Uterus (tissue), 4 donors: ENCODE measurements around the gene FN3KRP. TPM values are rescaled to one million over a fixed set of nuclear protein-coding genes. Genes with fewer than 3 reads are reported as not detected.
A peak's percentile ranks its signal among the peaks of the same experiment; 100 is the strongest.

ENCODE experiments used
- DNase-seq, 2 donors: peaks; one replicate each; pipeline ENCODE4 v3.0.0-alpha.2; 2019 to 2020
- H3K27ac ChIP-seq, 2 donors: fragments of 200-600 bp; sonication (generic); 1 replicate in 1 of 2; 2 replicates in 1 of 2; pipeline ENCODE4 v1.5.1; 2016 to 2018
- H3K27me3 ChIP-seq, 2 donors: fragments of 200-600 bp; sonication (generic); one replicate each; pipeline ENCODE4 v1.5.1; 2018 to 2019; ENCODE audit warnings: control low read depth in 1 of 2
- H3K36me3 ChIP-seq, 2 donors: fragments of 200-600 bp; sonication (generic); one replicate each; pipeline ENCODE4 v1.5.1; 2019; ENCODE audit warnings: control low read depth in 1 of 2
- H3K4me1 ChIP-seq, 2 donors: fragments of 200-600 bp; sonication (generic); one replicate each; pipeline ENCODE4 v1.5.1; 2018 to 2019; ENCODE audit warnings: control low read depth in 1 of 2
- H3K4me3 ChIP-seq, 2 donors: fragments of 200-600 bp; sonication (generic); 1 replicate in 1 of 2; 2 replicates in 1 of 2; pipeline ENCODE4 v1.5.1; 2018 to 2019; ENCODE audit warnings: mild to moderate bottlenecking in 1 of 2
- H3K9me3 ChIP-seq, 2 donors: fragments of 200-600 bp; sonication (generic); one replicate each; pipeline ENCODE4 v1.5.1; 2019; ENCODE audit warnings: control low read depth in 1 of 2
- POLR2A ChIP-seq, 2 donors: fragments of 450-650 bp; IDR thresholded peaks; one replicate each; pipeline ENCODE4 v1.6.1; 2016; ENCODE audit warnings: antibody characterized with exemption in 2 of 2, mild to moderate bottlenecking in 1 of 2, moderate library complexity in 1 of 2
- intact Hi-C: fragments of 100-400 bp; cut with DNase I; formaldehyde crosslinking; loops from one replicate; pipeline ENCODE4 v1.15.1; 2023; ENCODE audit warnings: low total_unique reads
- total RNA-seq, 4 donors: library from RNA; depleted of rRNA in 3 of 4; stranded (reverse); fragments of >200 nt in 3 of 4; gene quantifications; one replicate each; pipeline versions ENCODE4 v1.1.0 to v1.2.4, GENCODE V29; 2014 to 2023
- TF ChIP-seq, protein P1 (sequence below), 4 experiments: fragments of 200-600 bp in 2 of 4; fragments of 450-650 bp in 2 of 4; sonication (generic) in 2 of 4; IDR thresholded peaks; one replicate each; pipeline ENCODE4 v1.5.1; 2016 to 2019; ENCODE audit warnings: antibody characterized with exemption in 4 of 4, mild to moderate bottlenecking in 2 of 4, moderate library complexity in 1 of 4
- donor health status: DM: yes; HTN: yes; CAD: no.

Gene FN3KRP
- total RNA-seq, 4 donors from 2014 or later: 1.2 to 97.6 (median 32.7) TPM

DNA sequence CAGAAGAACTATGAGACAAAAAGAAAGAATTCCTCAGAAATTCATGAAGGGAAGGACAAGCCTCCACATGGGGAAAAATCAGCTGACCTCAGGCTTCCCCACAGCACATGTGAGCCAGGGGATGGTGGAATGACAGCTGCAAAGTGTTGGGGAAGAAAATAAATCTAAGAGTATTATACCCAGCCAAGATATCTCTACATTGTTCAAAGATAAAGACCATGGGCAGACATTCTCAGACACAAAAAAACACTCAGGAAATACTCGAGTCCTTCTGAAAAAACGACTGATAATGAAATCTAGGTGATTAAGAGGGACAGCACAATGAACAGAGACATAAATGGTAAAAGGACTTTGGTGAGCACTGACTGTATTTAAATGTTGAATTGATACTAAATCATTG is 21.9 kb upstream of the FN3KRP start:
- Histone ChIP-seq H3K36me3 (no peaks in the 10 kb centered on the region), H3K27me3 (no peaks in the 10 kb centered on the region), H3K4me1 (peaks cover 0 to 16% of the 10 kb centered on the region in 2 donors), H3K27ac (no peak overlapping the region), H3K9me3 (no peaks in the 10 kb centered on the region), H3K4me3 (no peak overlapping the region)
- no peak for DNase-seq
- intact Hi-C loops: no loop called here
- TF ChIP-seq POLR2A (IDR thresholded peaks at IDR 0.05): no peak
- TF ChIP-seq, protein P1, sequence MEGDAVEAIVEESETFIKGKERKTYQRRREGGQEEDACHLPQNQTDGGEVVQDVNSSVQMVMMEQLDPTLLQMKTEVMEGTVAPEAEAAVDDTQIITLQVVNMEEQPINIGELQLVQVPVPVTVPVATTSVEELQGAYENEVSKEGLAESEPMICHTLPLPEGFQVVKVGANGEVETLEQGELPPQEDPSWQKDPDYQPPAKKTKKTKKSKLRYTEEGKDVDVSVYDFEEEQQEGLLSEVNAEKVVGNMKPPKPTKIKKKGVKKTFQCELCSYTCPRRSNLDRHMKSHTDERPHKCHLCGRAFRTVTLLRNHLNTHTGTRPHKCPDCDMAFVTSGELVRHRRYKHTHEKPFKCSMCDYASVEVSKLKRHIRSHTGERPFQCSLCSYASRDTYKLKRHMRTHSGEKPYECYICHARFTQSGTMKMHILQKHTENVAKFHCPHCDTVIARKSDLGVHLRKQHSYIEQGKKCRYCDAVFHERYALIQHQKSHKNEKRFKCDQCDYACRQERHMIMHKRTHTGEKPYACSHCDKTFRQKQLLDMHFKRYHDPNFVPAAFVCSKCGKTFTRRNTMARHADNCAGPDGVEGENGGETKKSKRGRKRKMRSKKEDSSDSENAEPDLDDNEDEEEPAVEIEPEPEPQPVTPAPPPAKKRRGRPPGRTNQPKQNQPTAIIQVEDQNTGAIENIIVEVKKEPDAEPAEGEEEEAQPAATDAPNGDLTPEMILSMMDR (IDR thresholded peaks at IDR 0.05): no peak

GRCh38 chr17:82696259-82696658 is 20.2 kb upstream of the FN3KRP start:
- intact Hi-C loops: no loop called here
- H3K27ac ChIP-seq: no peak overlapping the region
- no peak for TF ChIP-seq POLR2A (IDR thresholded peaks at IDR 0.05)
- TF ChIP-seq, protein P1 (IDR thresholded peaks at IDR 0.05): no peak
- no peak overlapping the region for H3K4me3 ChIP-seq
- H3K9me3 ChIP-seq: no peaks in the 10 kb centered on the region
- no peaks in the 10 kb centered on the region for H3K36me3 ChIP-seq
- peaks cover 0 to 16% of the 10 kb centered on the region in 2 donors for H3K4me1 ChIP-seq
- DNase-seq: no peak
- no peaks in the 10 kb centered on the region for H3K27me3 ChIP-seq

- H3K36me3 ChIP-seq: no peaks in the 10 kb centered on the region
- H3K4me3 ChIP-seq: peak overlapping the region; percentile 44 to 91
- no peaks in the 10 kb centered on the region for H3K27me3 ChIP-seq
- H3K4me1 ChIP-seq: peaks cover 0 to 16% of the 10 kb centered on the region in 2 donors
- DNase-seq: peak in 1 of 2 donors; percentile 26
- H3K9me3 ChIP-seq: no peaks in the 10 kb centered on the region
- TF ChIP-seq, protein P1 (IDR thresholded peaks at IDR 0.05): no peak
- no peak for TF ChIP-seq POLR2A (IDR thresholded peaks at IDR 0.05)
- H3K27ac ChIP-seq: no peak overlapping the region
- intact Hi-C loops: no loop called here
Observed at GRCh38 chr17:82696916-82697807, 19.3 kb upstream of the FN3KRP start.

DNA sequence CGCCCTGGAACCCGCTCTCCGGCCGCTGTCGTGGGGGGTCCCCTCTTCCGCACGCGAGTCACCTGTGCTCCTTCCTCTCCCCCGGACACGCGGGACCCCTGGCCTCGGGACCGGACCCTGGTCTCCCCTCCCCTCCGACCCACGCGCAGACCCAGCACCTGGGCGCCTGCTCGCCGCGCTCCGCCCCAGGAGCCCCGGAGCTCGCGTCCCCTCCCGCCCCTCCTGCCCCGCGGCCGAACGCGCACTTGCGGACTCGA is 18.8 kb upstream of the FN3KRP start:
- Histone ChIP-seq H3K4me1 (peaks cover 0 to 16% of the 10 kb centered on the region in 2 donors), H3K4me3 (peak overlapping the region; percentile 44 to 91), H3K36me3 (no peaks in the 10 kb centered on the region), H3K9me3 (no peaks in the 10 kb centered on the region), H3K27ac (peak overlapping the region; percentile 40 to 73), H3K27me3 (no peaks in the 10 kb centered on the region)
- TF ChIP-seq, protein P1 (IDR thresholded peaks at IDR 0.05): no peak
- TF ChIP-seq POLR2A (IDR thresholded peaks at IDR 0.05): no peak
- intact Hi-C loops: no loop called here
- no peak for DNase-seq
